Lower leg skin (tissue), 3 donors: ENCODE results near the gene WDR75.

Source experiments
- CTCF ChIP-seq, 3 donors: fragments of 450-650 bp; IDR thresholded peaks; one replicate each; pipeline ENCODE4 v1.5.1; 2016; ENCODE audit warnings: antibody characterized with exemption in 3 of 3, mild to moderate bottlenecking in 3 of 3, moderate library complexity in 2 of 3
- POLR2A ChIP-seq, 2 donors: fragments of 450-650 bp; IDR thresholded peaks; one replicate each; pipeline ENCODE4 v1.6.1; 2016 to 2017; ENCODE audit warnings: antibody characterized with exemption in 2 of 2, mild to moderate bottlenecking in 1 of 2, moderate library complexity in 1 of 2

DNA sequence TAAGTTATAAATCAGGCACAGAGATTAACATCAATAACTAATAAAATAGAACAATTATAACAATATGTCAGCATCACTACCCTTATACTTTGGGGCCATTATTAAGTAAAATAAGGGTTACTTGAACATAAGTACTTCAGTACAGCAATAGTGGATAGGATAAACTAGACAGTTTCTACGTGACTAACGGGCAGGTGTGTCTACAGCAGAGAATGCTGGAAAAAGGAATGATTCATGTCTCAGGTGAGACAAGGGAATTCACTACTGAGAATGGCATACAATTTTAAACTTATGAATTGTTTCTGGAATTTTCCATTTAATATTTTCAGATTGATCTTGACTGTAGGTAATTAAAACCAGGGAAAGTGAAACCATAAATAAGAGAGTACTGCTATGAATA lies 5.5 kb downstream of the WDR75 start:
- TF ChIP-seq CTCF (IDR thresholded peaks at IDR 0.05) (no peak), POLR2A (IDR thresholded peaks at IDR 0.05) (no peak)
